HCT116 (cell line): ENCODE data around the gene CAMKK2. TPM values are rescaled to one million over a fixed set of nuclear protein-coding genes. Genes with fewer than 3 reads are reported as not detected.

Experiments used
- ATAC-seq: fragments of 200-7000 bp; cut with Tn5 transposase; 2 replicates; pipeline ENCODE4 v1.9.1; 2020; ENCODE audit warnings: mild to moderate bottlenecking, moderate library complexity
- BruUV-seq: library from RNA; stranded (reverse); fragments of 400-500 nt; replicated peaks from 2 replicates; lab custom pipeline; 2021; lab: Mats Ljungman, UMichigan
- CTCF ChIA-PET: fragments of 300-600 bp; sonication (Branson Sonifier 250); formaldehyde crosslinking; loops from one replicate; lab custom pipeline; 2021; ENCODE audit warnings: antibody characterized with exemption; lab: Charles Lee
- POLR2A ChIA-PET: fragments of 300-600, 350-600 bp; sonication (Branson Sonifier 250); formaldehyde crosslinking; loops from one replicate; lab custom pipeline; 2021; ENCODE audit warnings: antibody characterized with exemption; lab: Charles Lee
- RAD21 ChIA-PET, 2 experiments: fragments of 300-600 bp; sonication (Branson Sonifier 250); formaldehyde crosslinking; loops; one replicate each; lab custom pipeline; 2023; ENCODE audit warnings: low total read pairs in 2 of 2; ENCODE audit not compliant: uncharacterized antibody in 2 of 2, unreplicated experiment in 2 of 2, low non-redundant PET in 1 of 2; lab: Charles Lee
- DNase-seq: peaks from one replicate; pipeline ENCODE4 v3.0.0-alpha.2; 2010; ENCODE audit warnings: low read depth, low spot score
- H2AFZ ChIP-seq: fragments of 200-600 bp; shearing (Covaris generic), sonication (generic); 2 replicates; pipeline ENCODE4 v1.6.1; 2017; ENCODE audit warnings: low read depth, mixed run types, mixed read lengths, antibody characterized with exemption, low read length; ENCODE audit not compliant: poor library complexity, severe bottlenecking
- H3K27ac ChIP-seq: 2 replicates; pipeline ENCODE4 v1.5.1; 2012; ENCODE audit warnings: low read depth, low read length
- H3K27me3 ChIP-seq: fragments of 200-600 bp; sonication (generic); 2 replicates; pipeline ENCODE4 v1.6.1; 2016; ENCODE audit warnings: mixed run types, low read length, mixed read lengths; ENCODE audit not compliant: insufficient read depth
- H3K36me3 ChIP-seq, 2 experiments: fragments of 200-500 bp in 1 of 2; fragments of 200-600 bp in 1 of 2; sonication (Bioruptor generic) in 1 of 2; sonication (generic) in 1 of 2; 2 replicates each; pipeline versions ENCODE4 v1.5.1 to v1.6.1; 2014 to 2016; ENCODE audit warnings: low read length in 2 of 2, inconsistent platforms in 1 of 2, mixed read lengths in 1 of 2, mixed run types in 1 of 2; ENCODE audit not compliant: insufficient read depth in 2 of 2, control insufficient read depth in 1 of 2
- H3K4me1 ChIP-seq, 2 experiments: fragments of 200-600 bp in 1 of 2; sonication (generic) in 1 of 2; 2 replicates each; pipeline versions ENCODE4 v1.5.1 to v1.6.1; 2012 to 2017; ENCODE audit warnings: low read length in 2 of 2, inconsistent platforms in 1 of 2, mild to moderate bottlenecking in 1 of 2, mixed read lengths in 1 of 2, mixed run types in 1 of 2, moderate library complexity in 1 of 2; ENCODE audit not compliant: insufficient read depth in 2 of 2, control insufficient read depth in 1 of 2
- H3K4me2 ChIP-seq: fragments of 200-600 bp; sonication (generic); 2 replicates; pipeline ENCODE4 v1.6.1; 2017; ENCODE audit warnings: mixed run types, low read length, mixed read lengths
- H3K4me3 ChIP-seq, 2 experiments: fragments of 200-600 bp in 1 of 2; sonication (generic) in 1 of 2; replicated peaks in 1 of 2; 2 replicates each; pipeline ENCODE4 v1.5.1; 2011 to 2016; ENCODE audit warnings: low read length in 2 of 2, control low read depth in 1 of 2, low read depth in 1 of 2, mild to moderate bottlenecking in 1 of 2, mixed read lengths in 1 of 2, mixed run types in 1 of 2
- H3K79me2 ChIP-seq: fragments of 200-600 bp; sonication (generic); 2 replicates; pipeline ENCODE4 v1.6.1; 2017; ENCODE audit warnings: mild to moderate bottlenecking, mixed run types, low read length, moderate library complexity, mixed read lengths; ENCODE audit not compliant: insufficient read depth
- H3K9ac ChIP-seq: fragments of 200-600 bp; sonication (generic); 2 replicates; pipeline ENCODE4 v1.6.1; 2016; ENCODE audit warnings: low read length, mixed read lengths
- H3K9me2 ChIP-seq: fragments of 200-600 bp; sonication (generic), shearing (Covaris generic); 2 replicates; pipeline ENCODE4 v1.6.1; 2017; ENCODE audit warnings: mixed run types, mild to moderate bottlenecking, moderate library complexity; ENCODE audit not compliant: insufficient read depth
- H3K9me3 ChIP-seq, 2 experiments: fragments of 200-500 bp in 1 of 2; fragments of 200-600 bp in 1 of 2; sonication (Bioruptor generic) in 1 of 2; sonication (generic) in 1 of 2; 2 replicates each; pipeline ENCODE4 v1.6.1; 2014 to 2017; ENCODE audit warnings: low read length in 2 of 2, mixed read lengths in 2 of 2, inconsistent platforms in 1 of 2, low read depth in 1 of 2, mild to moderate bottlenecking in 1 of 2, mixed run types in 1 of 2, moderate library complexity in 1 of 2; ENCODE audit not compliant: control insufficient read depth in 1 of 2, insufficient read depth in 1 of 2
- H4K20me1 ChIP-seq: fragments of 200-600 bp; sonication (generic), shearing (Covaris generic); 2 replicates; pipeline ENCODE4 v1.6.1; 2017; ENCODE audit warnings: mixed run types, mild to moderate bottlenecking, moderate library complexity; ENCODE audit not compliant: insufficient read depth
- ATF3 ChIP-seq: IDR thresholded peaks from 2 replicates; pipeline ENCODE4 v1.6.1; 2012
- CBX3 ChIP-seq: IDR thresholded peaks from 2 replicates; pipeline ENCODE4 v1.6.1; 2012; ENCODE audit warnings: low read depth
- CEBPB ChIP-seq: IDR thresholded peaks from 2 replicates; pipeline ENCODE4 v1.6.1; 2012; ENCODE audit warnings: low read depth
- ELF1 ChIP-seq: IDR thresholded peaks from 2 replicates; pipeline ENCODE4 v1.6.1; 2012; ENCODE audit warnings: low read depth, borderline replicate concordance
- EZH2phosphoT487 ChIP-seq: fragments of 200-600 bp; IDR thresholded peaks from 2 replicates; pipeline ENCODE4 v1.6.1; 2018; ENCODE audit warnings: antibody characterized with exemption, borderline replicate concordance
- JUND ChIP-seq: IDR thresholded peaks from 2 replicates; pipeline ENCODE4 v1.6.1; 2012
- POLR2A ChIP-seq: IDR thresholded peaks from 2 replicates; pipeline ENCODE4 v1.7.0; 2011; ENCODE audit warnings: borderline replicate concordance; ENCODE audit not compliant: insufficient read depth, insufficient read length; ENCODE audit errors: extremely low read depth
- RAD21 ChIP-seq: IDR thresholded peaks from 2 replicates; pipeline ENCODE4 v1.6.1; 2012; ENCODE audit warnings: low read depth, mild to moderate bottlenecking
- REST ChIP-seq: IDR thresholded peaks from 2 replicates; pipeline ENCODE4 v1.6.1; 2012; ENCODE audit warnings: low read depth
- SIN3A ChIP-seq: IDR thresholded peaks from 2 replicates; pipeline ENCODE4 v1.6.1; 2012; ENCODE audit warnings: low read depth
- SRF ChIP-seq: IDR thresholded peaks from 2 replicates; pipeline ENCODE4 v1.6.1; 2012; ENCODE audit warnings: low read depth
- ZBTB33 ChIP-seq: IDR thresholded peaks from 2 replicates; pipeline ENCODE4 v1.6.1; 2011; ENCODE audit warnings: mild to moderate bottlenecking, low read length, moderate library complexity; ENCODE audit not compliant: insufficient replicate concordance; ENCODE audit errors: extremely low read depth
- ZFX ChIP-seq: fragments of 450-650 bp; IDR thresholded peaks from 2 replicates; pipeline ENCODE4 v1.6.1; 2017
- intact Hi-C: fragments of 100-400 bp; cut with micrococcal nuclease; formaldehyde crosslinking; loops from 2 replicates; pipeline ENCODE4 v1.10.0; 2022
- total RNA-seq: library from RNA; stranded (reverse); gene quantifications from one replicate; pipeline ENCODE4 v1.2.1, GENCODE V29; 2021; ENCODE audit not compliant: unreplicated experiment

CAMKK2 gene
- total RNA-seq, 1 experiment from 2014 or later = 33.8 TPM

DNA sequence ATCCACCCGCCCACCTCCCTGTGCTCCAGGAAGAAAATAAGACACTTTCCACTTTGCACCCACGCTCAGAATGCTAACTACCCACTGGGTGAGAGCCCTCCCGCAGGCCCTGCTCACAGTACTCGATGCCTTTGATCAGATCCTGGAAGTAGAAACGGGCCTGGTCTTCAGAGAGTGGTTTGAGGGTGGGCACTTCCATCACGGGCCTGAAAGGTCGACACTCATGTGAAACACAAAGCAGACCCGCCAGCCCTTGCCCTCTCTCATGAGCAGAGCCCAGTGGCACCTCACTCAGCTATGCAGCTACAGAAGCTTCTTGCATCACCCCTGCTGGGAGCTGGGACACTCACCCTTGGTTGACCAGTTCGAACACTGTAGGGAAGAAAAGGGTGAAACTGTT, 41.1 kb downstream of the CAMKK2 start:
- ATAC-seq (no peak), DNase-seq (no peak)
- H3K27me3 ChIP-seq = no peaks in the 10 kb centered on the region
- no peak overlapping the region for H2AFZ ChIP-seq
- POLR2A ChIA-PET = no interaction called here
- CTCF ChIA-PET = no interaction called here
- H3K4me1 ChIP-seq = no peaks in the 10 kb centered on the region
- TF ChIP-seq RAD21 (no peak), SIN3A (no peak), POLR2A (no peak), ELF1 (no peak), JUND (no peak), CEBPB (no peak), ZFX (no peak), ZBTB33 (no peak)
- no peaks in the 10 kb centered on the region for H3K9me3 ChIP-seq
- no peaks in the 10 kb centered on the region for H3K9me2 ChIP-seq
- RAD21 ChIA-PET = no interaction called here
- no peak overlapping the region for H3K27ac ChIP-seq
- H3K4me2 ChIP-seq = no peak overlapping the region
- H4K20me1 ChIP-seq = no peaks in the 10 kb centered on the region
- H3K4me3 ChIP-seq = no peak overlapping the region
- no peak overlapping the region for H3K9ac ChIP-seq
- H3K79me2 ChIP-seq = no peaks in the 10 kb centered on the region
- H3K36me3 ChIP-seq = peaks cover 16 to 34% of the 10 kb centered on the region in 2 experiments; a peak in 3 of 4 replicates
- no TSS peak for BruUV-seq
- intact Hi-C loops = no loop called here

DNA sequence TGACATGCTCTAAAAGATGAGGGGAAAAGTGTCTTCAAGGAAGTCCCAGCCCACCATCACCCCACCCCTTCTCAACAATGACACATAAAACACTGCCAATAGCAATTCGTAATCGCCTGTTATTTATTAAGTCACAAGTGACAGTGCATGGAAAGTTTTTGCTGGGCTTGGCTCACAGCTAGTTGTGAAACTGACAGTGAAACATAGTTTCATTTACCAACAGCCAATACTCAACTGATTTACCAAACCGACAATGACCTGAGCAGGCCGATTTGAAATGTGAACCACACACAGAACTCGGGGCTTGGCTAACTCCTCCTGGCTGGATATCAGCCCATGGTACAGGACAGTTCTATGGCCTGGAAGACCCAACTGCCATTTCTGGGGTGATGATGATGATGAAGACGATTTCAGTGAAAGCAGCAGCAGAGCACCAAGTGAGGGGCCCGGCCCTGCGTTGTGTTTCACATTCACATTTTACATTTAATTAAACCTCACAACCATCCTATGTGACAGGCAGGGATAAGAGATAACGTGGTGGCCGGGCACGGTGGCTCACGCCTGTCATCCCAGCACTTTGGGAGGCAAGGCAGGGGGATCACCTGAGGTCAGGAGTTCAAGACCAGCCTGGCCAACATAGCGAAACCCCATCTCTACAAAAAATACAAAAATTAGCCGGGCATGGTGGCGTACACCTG, 42.7 kb downstream of the CAMKK2 start:
- no peak for TF ChIP-seq REST
- TF ChIP-seq ZBTB33 = no peak
- TF ChIP-seq SRF = no peak
- no peak for TF ChIP-seq CBX3
- TF ChIP-seq ATF3 = no peak
- TF ChIP-seq JUND = no peak
- no peak for TF ChIP-seq EZH2phosphoT487
- TF ChIP-seq, all 23 proteins: peak for 0
- intact Hi-C loops = no loop called here
- no peak for DNase-seq

More for the DNA sequence above, 42.7 kb downstream of the CAMKK2 start:
- Histone ChIP-seq H3K9me3 (no peaks in the 10 kb centered on the region), H3K4me1 (no peaks in the 10 kb centered on the region), H2AFZ (no peak overlapping the region), H3K9ac (no peak overlapping the region), H3K27me3 (no peaks in the 10 kb centered on the region), H4K20me1 (no peaks in the 10 kb centered on the region), H3K27ac (no peak overlapping the region), H3K4me2 (no peak overlapping the region), H3K36me3 (peaks cover 14 to 32% of the 10 kb centered on the region in 2 experiments; a peak in 3 of 4 replicates), H3K79me2 (no peaks in the 10 kb centered on the region), H3K9me2 (no peaks in the 10 kb centered on the region), H3K4me3 (no peak overlapping the region)
- no peak for ATAC-seq
- no TSS peak for BruUV-seq
- POLR2A ChIA-PET = no interaction called here
- RAD21 ChIA-PET = no interaction called here
- CTCF ChIA-PET = no interaction called here
